Measurements from ENCODE around the gene PXMP2. TPM values are rescaled to one million over a fixed set of nuclear protein-coding genes. Genes with fewer than 3 reads are reported as not detected.
A peak's percentile ranks its signal among the peaks of the same experiment; 100 is the strongest.
"Not testable (repeated sequence)": the region's sequence is repeated elsewhere in the genome, so short reads cannot be mapped to it uniquely, and the experiment has no call there.

The PXMP2 gene
- total RNA-seq, 1 experiment from 2014 or later: 17.8 TPM

DNA sequence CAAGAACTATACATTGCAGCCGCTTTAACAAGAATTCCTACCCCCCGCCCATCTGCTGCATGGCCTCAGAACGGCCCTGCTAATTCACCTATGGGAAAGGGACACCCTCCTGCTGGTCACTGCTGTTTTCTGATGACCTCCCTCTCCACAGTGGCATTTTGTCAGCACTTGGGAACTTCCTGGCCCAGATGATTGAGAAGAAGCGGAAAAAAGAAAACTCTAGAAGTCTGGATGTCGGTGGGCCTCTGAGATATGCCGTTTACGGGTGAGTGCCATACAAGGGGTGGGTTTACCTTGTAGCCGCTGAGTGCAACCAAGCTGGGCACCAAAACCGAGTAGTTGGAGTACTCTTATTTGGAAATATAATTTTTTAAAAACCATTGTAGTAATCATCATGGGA is 2.7 kb downstream of the PXMP2 start:
- Histone ChIP-seq H3K79me1 (ENCODE audit: insufficient read depth, low read depth, low read length, poor library complexity, severe bottlenecking) (no peaks in the 10 kb centered on the region), H3K18ac (ENCODE audit: insufficient read length, low read depth, low read length) (no peak overlapping the region), H3K9me3 (ENCODE audit: control insufficient read depth, low read depth, low read length) (no peaks in the 10 kb centered on the region), H4K20me1 (ENCODE audit: control insufficient read depth, insufficient read depth, insufficient read length) (no peaks in the 10 kb centered on the region), H3K14ac (ENCODE audit: insufficient read depth, low read length) (no peak overlapping the region), H3K79me2 (ENCODE audit: insufficient read depth, low read length) (peaks cover 6% of the 10 kb centered on the region; the same call in 1 of the 2 replicates), H3K4ac (ENCODE audit: low read depth, low read length) (no peak overlapping the region), H2AFZ (ENCODE audit: low read length) (no peak overlapping the region), H3K27ac (ENCODE audit: insufficient read length, low read depth, low read length) (no peak overlapping the region), H2BK5ac (ENCODE audit: insufficient read length, low read length) (no peak overlapping the region), H3K4me1 (ENCODE audit: insufficient read depth, low read length) (no peaks in the 10 kb centered on the region; the same call in 1 of the 2 replicates), H4K5ac (ENCODE audit: insufficient read length, low read depth, low read length) (no peak overlapping the region), H3T11ph (ENCODE audit: low read length) (no peak overlapping the region), H2BK20ac (ENCODE audit: low read depth, low read length, poor library complexity, severe bottlenecking) (no peak overlapping the region), H2AK5ac (ENCODE audit: insufficient read length, low read length) (no peak overlapping the region), H3K9ac (ENCODE audit: extremely low read depth, insufficient read length, low read length) (no peak overlapping the region), H3K27me3 (ENCODE audit: insufficient read depth, low read length) (peaks cover 7% of the 10 kb centered on the region), H4K91ac (ENCODE audit: insufficient read length, low read depth, low read length) (no peak overlapping the region), H4K8ac (replicated peaks; ENCODE audit: insufficient read length, low read depth, low read length) (no peak overlapping the region), H2BK15ac (ENCODE audit: low read depth, low read length) (no peak overlapping the region), H3K23me2 (ENCODE audit: insufficient read length, low read depth, low read length, poor library complexity, severe bottlenecking) (peaks cover 5% of the 10 kb centered on the region), H3K56ac (ENCODE audit: insufficient read length, low read depth, low read length) (no peak overlapping the region), H2BK120ac (ENCODE audit: low read depth, low read length, poor library complexity, severe bottlenecking) (no peak overlapping the region), H3K4me2 (ENCODE audit: insufficient read depth, insufficient read length, low read length) (no peak overlapping the region), H2BK12ac (ENCODE audit: insufficient read length, low read depth, low read length) (no peak overlapping the region), H3K23ac (ENCODE audit: insufficient read length, low read depth, low read length) (no peak overlapping the region)
- H3K4me1 Mint-ChIP-seq: peaks cover 14 to 19% of the 10 kb centered on the region in 2 experiments
- H3K36me3 Mint-ChIP-seq (ENCODE audit: insufficient read depth in 1 of 3, low read depth in 3 of 3): peaks cover 10 to 25% (median 18%) of the 10 kb centered on the region in 3 experiments; a peak in 6 of 7 replicates
- no CpG with 5 or more reads among the region's 9 CpGs for WGBS (ENCODE audit: extremely low coverage, insufficient read length, low lambda C conversion rate)
- DNase-seq: no peak
- H3K4me3 Mint-ChIP-seq: peak overlapping the region in 1 of 2 experiments; percentile 3; a peak in 2 of 5 replicates
- no peaks in the 10 kb centered on the region; a peak in 1 of 5 replicates for H3K9me3 Mint-ChIP-seq
- no peak for TF ChIP-seq CTCF (conservative IDR thresholded peaks at IDR 0.05)
- peaks cover 6% of the 10 kb centered on the region for H3K27me3 Mint-ChIP-seq (ENCODE audit: low read depth)
- no peak overlapping the region for H3K27ac Mint-ChIP-seq

DNA sequence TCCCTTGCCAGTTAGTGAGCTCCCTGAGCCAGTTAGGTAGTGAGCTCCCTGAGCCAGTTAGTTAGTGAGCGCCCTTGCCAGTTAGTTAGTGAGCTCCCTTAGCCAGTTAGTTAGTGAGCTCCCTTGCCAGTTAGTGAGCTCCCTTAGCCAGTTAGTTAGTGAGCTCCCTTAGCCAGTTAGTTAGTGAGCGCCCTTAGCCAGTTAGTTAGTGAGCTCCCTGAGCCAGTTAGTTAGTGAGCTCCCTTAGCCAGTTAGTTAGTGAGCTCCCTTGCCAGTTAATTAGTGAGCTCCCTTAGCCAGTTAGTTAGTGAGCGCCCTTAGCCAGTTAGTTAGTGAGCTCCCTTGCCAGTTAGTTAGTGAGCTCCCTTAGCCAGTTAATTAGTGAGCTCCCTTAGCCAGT is 4.6 kb downstream of the PXMP2 start:
- H3K4ac ChIP-seq (ENCODE audit: low read depth, low read length); H2BK5ac ChIP-seq (ENCODE audit: insufficient read length, low read length); H3K23ac ChIP-seq (ENCODE audit: insufficient read length, low read depth, low read length); H3K27me3 ChIP-seq (ENCODE audit: insufficient read depth, low read length); H2BK15ac ChIP-seq (ENCODE audit: low read depth, low read length); H3K4me1 Mint-ChIP-seq; H3K9me3 Mint-ChIP-seq; H3K9me3 ChIP-seq (ENCODE audit: control insufficient read depth, low read depth, low read length); H3K23me2 ChIP-seq (ENCODE audit: insufficient read length, low read depth, low read length, poor library complexity, severe bottlenecking); H2BK20ac ChIP-seq (ENCODE audit: low read depth, low read length, poor library complexity, severe bottlenecking); H4K91ac ChIP-seq (ENCODE audit: insufficient read length, low read depth, low read length); H2AK5ac ChIP-seq (ENCODE audit: insufficient read length, low read length); H2BK120ac ChIP-seq (ENCODE audit: low read depth, low read length, poor library complexity, severe bottlenecking); H4K8ac ChIP-seq (replicated peaks; ENCODE audit: insufficient read length, low read depth, low read length); DNase-seq; H3K79me1 ChIP-seq (ENCODE audit: insufficient read depth, low read depth, low read length, poor library complexity, severe bottlenecking); H2AFZ ChIP-seq (ENCODE audit: low read length); H3K4me3 Mint-ChIP-seq; H3K4me1 ChIP-seq (ENCODE audit: insufficient read depth, low read length); H3K27me3 Mint-ChIP-seq (ENCODE audit: low read depth); H3K18ac ChIP-seq (ENCODE audit: insufficient read length, low read depth, low read length); H3K27ac ChIP-seq (ENCODE audit: insufficient read length, low read depth, low read length); H3K79me2 ChIP-seq (ENCODE audit: insufficient read depth, low read length); H3K14ac ChIP-seq (ENCODE audit: insufficient read depth, low read length); H4K20me1 ChIP-seq (ENCODE audit: control insufficient read depth, insufficient read depth, insufficient read length); H3K56ac ChIP-seq (ENCODE audit: insufficient read length, low read depth, low read length); H3K4me2 ChIP-seq (ENCODE audit: insufficient read depth, insufficient read length, low read length); H4K5ac ChIP-seq (ENCODE audit: insufficient read length, low read depth, low read length); H3K9ac ChIP-seq (ENCODE audit: extremely low read depth, insufficient read length, low read length); H2BK12ac ChIP-seq (ENCODE audit: insufficient read length, low read depth, low read length); H3T11ph ChIP-seq (ENCODE audit: low read length): not testable (repeated sequence)
- Mint-ChIP-seq H3K27ac (peak overlapping the region in 1 of 3 experiments; percentile 72; a peak in 1 of 7 replicates), H3K36me3 (ENCODE audit: insufficient read depth in 1 of 3, low read depth in 3 of 3) (peaks cover 7 to 35% (median 17%) of the 10 kb centered on the region in 3 experiments)
- WGBS (ENCODE audit: extremely low coverage, insufficient read length, low lambda C conversion rate): no CpG with 5 or more reads among the region's 3 CpGs

All from H9 (cell line).